HG02973 (cell line): ENCODE data around the gene KCNV2.

Experiments used
- ATAC-seq: cut with Tn5 transposase; IDR thresholded peaks from one replicate; pipeline ENCODE4 v1.9.1; 2021; ENCODE audit warnings: moderate library complexity; ENCODE audit not compliant: unreplicated experiment

Gene KCNV2

DNA sequence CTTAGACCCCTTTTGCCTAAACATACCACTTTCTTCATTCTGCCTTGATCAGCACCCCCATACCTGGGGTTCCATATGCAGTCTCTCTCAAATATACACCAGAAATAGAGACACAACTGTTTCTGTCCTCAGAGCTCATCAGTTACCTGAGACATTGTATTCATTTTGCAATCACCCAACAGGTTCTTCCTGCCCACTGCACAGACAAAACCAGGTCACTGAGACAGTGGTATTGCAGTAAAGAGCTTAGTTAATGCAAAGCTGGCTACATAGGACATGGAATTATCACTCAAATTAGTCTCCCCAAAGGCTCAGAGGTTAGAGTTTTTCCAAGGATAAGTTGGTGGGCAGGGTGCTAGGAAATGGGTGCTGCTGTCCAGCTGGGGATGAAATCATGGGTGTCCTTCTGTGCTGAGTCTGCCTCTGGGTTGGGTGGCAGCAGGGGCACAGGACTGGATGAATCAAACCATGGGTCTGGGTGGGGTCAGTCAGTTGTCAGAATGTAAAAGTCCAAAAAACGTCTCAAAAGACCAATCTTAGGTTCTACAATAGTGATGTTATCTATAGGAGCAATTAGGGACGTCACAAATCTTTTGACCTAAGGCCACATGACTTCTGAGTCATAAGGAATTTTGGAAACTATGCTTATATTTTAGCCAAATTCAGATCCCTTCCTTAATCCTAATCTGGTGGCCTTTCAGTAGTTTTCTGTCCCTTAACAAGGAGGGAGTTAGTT is 41.0 kb downstream of the KCNV2 start:
- ATAC-seq = no peak

DNA sequence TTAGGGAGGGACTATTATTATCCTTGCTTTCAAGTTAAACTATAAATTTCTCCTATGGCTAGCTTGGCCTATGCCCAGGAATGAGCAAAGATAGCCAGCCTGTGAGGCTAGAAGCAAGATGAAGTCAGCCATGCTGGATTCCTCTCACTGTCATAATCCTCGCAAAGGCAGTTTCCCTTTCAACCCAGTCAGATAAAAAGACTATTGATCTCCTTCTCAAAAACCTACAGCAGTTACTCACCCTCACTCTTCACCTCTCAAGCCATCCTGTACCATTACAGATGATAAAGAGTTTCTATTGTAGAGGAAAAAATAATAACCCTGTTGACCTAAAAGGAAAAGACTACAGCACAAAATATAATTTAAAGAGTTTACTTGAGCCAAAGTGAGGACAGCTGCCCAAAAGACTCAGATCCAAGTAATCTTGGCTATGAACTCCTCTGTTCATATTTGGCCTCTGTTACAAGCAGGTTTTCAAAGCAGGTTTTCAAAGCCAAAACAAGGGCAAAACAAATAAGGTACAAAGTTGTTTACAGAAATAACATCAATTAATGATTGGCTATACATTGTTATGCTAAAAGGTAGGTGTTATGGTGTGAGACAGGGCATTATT is 41.7 kb downstream of the KCNV2 start:
- no peak for ATAC-seq

GRCh38 chr9:2761424-2761823 is 44.1 kb downstream of the KCNV2 start:
- ATAC-seq = peak; percentile 54

- peak; percentile 56 for ATAC-seq
Observed at GRCh38 chr9:2764353-2764752, 47.0 kb downstream of the KCNV2 start.

GRCh38 chr9:2765250-2765880 is 48.1 kb downstream of the KCNV2 start:
- no peak for ATAC-seq

DNA sequence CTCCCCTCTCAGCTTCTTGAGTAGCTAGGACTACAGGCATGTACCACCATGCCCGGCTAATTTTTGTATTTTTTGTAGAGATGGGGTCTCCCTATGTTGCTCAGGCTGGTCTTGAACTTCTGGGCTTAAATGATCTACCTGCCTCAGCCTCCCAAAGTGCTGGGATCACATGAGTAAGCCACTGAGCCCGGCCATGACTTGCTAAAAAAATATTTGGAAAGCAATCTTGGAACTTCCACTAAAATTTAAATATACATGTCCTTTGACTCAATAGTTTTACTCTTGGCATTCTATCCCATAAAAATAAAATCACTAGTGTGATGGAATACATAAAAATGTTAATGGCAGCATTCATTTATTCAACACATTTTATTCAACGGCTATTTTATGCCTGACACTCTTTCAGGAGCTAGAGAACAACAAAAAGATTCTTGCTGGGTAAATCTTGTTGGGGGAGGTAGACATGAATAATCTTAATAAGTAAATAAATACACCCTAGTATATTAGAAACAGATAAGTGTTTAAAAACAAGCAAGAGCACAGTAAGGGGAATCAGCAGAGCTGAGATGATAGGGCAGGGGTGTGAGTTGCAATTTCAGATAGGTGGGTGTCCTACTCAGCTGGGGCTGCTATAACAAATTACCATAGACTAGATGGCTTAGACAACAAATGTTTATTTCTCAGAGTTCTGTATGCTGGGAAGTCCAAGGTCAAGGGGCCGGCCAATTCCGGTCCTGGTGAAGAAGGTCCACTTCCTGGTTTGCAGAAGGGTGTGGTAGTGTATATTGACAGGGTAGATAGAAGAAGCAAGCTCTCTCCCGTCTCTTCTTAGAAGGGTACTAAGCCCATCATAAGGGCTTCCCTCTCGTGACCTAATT is 50.7 kb downstream of the KCNV2 start:
- ATAC-seq = no peak

DNA sequence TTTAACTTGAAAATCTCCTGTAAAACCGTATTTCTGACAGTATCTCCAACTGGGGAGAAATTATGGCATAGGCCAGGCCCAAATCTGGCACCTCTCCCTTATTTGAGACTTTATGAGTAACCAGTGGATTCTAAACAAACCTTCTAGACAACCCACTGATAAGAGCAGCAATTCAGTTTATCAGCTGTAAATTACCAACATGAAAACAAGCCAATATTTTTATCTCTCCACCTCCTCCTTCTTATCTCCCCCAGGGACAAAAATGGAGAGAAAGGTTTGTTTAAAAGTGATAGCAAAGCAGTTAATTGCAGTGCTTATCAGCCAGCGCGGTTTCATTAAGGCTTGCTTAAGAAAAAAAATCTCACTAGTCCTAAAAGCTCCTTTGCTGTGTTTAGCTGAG is 53.8 kb downstream of the KCNV2 start:
- ATAC-seq = no peak

DNA sequence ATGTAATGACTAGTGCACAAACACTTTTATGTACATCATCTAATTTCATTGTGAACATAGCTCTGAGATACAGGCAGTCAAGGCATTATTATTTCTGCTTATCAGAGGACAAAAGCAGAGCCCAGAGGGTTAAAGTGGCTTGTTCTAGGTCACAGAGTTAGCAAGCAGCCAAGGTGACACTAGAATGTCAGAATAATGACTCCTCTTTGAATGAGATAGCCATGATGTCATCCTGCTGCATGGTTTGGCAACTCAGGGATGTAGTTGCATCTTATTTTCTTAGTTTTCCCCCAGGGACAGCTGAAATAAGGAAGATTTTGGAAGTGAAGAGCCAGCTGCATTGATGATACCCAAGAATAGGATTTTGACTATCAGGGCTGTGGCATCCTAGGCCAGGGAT is 54.4 kb downstream of the KCNV2 start:
- no peak for ATAC-seq

DNA sequence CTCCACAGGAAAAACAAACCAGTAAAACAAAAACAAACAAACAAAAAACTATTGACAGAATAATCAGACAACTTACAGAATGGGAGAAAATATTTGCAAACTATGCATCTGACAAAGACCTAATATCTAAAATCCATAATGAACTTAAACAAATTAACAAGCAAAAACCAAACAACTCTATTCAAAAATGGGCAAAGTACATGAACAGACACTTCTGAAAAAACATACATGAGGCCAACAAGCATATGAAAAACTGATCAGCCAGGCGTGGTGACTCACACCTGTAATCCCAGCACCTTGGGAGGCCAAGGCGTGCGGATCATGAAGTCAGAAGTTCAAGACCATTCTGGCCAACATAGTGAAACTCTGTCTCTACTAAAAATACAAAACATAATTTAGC is 60.1 kb downstream of the KCNV2 start:
- no peak for ATAC-seq

GRCh38 chr9:2778816-2779215 is 61.5 kb downstream of the KCNV2 start:
- no peak for ATAC-seq
